Measurements from ENCODE around the gene ALOX12B.
"Not testable (repeated sequence)": the region's sequence is repeated elsewhere in the genome, so short reads cannot be mapped to it uniquely, and the experiment has no call there.

Gene ALOX12B

GRCh38 chr17:8031261-8031661 lies 56.3 kb downstream of the ALOX12B start:
- Mint-ChIP-seq H3K27ac (no peak overlapping the region), H3K27me3 (ENCODE audit: low read depth) (peaks cover 21% of the 10 kb centered on the region), H3K4me3 (no peak overlapping the region), H3K9me3 (no peaks in the 10 kb centered on the region), H3K4me1 (no peaks in the 10 kb centered on the region), H3K36me3 (ENCODE audit: low read depth) (no peaks in the 10 kb centered on the region)
- TF ChIP-seq, protein P1, sequence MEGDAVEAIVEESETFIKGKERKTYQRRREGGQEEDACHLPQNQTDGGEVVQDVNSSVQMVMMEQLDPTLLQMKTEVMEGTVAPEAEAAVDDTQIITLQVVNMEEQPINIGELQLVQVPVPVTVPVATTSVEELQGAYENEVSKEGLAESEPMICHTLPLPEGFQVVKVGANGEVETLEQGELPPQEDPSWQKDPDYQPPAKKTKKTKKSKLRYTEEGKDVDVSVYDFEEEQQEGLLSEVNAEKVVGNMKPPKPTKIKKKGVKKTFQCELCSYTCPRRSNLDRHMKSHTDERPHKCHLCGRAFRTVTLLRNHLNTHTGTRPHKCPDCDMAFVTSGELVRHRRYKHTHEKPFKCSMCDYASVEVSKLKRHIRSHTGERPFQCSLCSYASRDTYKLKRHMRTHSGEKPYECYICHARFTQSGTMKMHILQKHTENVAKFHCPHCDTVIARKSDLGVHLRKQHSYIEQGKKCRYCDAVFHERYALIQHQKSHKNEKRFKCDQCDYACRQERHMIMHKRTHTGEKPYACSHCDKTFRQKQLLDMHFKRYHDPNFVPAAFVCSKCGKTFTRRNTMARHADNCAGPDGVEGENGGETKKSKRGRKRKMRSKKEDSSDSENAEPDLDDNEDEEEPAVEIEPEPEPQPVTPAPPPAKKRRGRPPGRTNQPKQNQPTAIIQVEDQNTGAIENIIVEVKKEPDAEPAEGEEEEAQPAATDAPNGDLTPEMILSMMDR (IDR thresholded peaks at IDR 0.05; ENCODE audit: unreplicated experiment in 3 of 3) = no peak

GRCh38 chr17:8029121-8029520 lies 58.4 kb downstream of the ALOX12B start:
- TF ChIP-seq, protein P1 (IDR thresholded peaks at IDR 0.05; ENCODE audit: unreplicated experiment in 3 of 3) = no peak
- Mint-ChIP-seq H3K27me3 (ENCODE audit: low read depth) (peaks cover 24% of the 10 kb centered on the region), H3K4me3 (no peak overlapping the region), H3K27ac (no peak overlapping the region), H3K36me3 (ENCODE audit: low read depth) (no peaks in the 10 kb centered on the region), H3K4me1 (no peaks in the 10 kb centered on the region), H3K9me3 (no peaks in the 10 kb centered on the region)

GRCh38 chr17:8025176-8025911 lies 62.2 kb downstream of the ALOX12B start:
- Mint-ChIP-seq H3K36me3 (ENCODE audit: low read depth) (no peaks in the 10 kb centered on the region), H3K9me3 (no peaks in the 10 kb centered on the region), H3K27me3 (ENCODE audit: low read depth) (peaks cover 24% of the 10 kb centered on the region), H3K27ac (no peak overlapping the region), H3K4me1 (no peaks in the 10 kb centered on the region), H3K4me3 (no peak overlapping the region)
- TF ChIP-seq, protein P1 (IDR thresholded peaks at IDR 0.05; ENCODE audit: unreplicated experiment in 3 of 3) = no peak

DNA sequence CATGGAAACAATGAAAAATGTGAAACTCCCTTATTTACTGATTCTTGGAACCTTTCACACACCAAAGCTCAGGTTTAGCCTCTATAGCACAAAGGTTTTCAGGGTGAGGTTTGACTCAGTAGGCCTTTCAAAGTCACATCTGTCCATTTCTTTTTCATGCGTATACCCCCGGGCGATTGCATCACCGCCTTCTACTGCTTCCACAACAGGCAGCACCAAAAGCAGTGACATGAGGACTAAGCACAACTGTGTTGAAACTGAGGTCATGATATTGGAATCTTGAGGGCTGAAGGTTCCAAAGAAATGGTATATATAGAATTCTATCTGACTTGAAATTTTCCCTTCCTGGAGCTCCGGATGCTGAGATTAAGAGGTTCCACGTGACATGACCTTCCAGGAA lies 63.4 kb downstream of the ALOX12B start:
- H3K4me1 Mint-ChIP-seq; H3K9me3 Mint-ChIP-seq; H3K36me3 Mint-ChIP-seq (ENCODE audit: low read depth); H3K4me3 Mint-ChIP-seq; H3K27ac Mint-ChIP-seq: not testable (repeated sequence)
- peaks cover 24% of the 10 kb centered on the region for H3K27me3 Mint-ChIP-seq (ENCODE audit: low read depth)

All from nephron (organoid).